Measurements from ENCODE around the gene TM9SF1.

TM9SF1 gene

GRCh38 chr14:24197056-24197450 is 1.8 kb upstream of the TM9SF1 start:
- no peak for DNase-seq (ENCODE audit: low spot score)
- no peak for TF ChIP-seq CTCF (IDR thresholded peaks at IDR 0.05; ENCODE audit: extremely low read depth, missing control alignments)

GRCh38 chr14:24196071-24197055 is 1.1 kb upstream of the TM9SF1 start:
- TF ChIP-seq CTCF (IDR thresholded peaks at IDR 0.05; ENCODE audit: extremely low read depth, missing control alignments) = no peak
- peak; percentile 56 for DNase-seq (ENCODE audit: low spot score)

GRCh38 chr14:24194873-24195185 is 412 bp downstream of the TM9SF1 start:
- DNase-seq (ENCODE audit: low spot score) = no peak
- no peak for TF ChIP-seq CTCF (IDR thresholded peaks at IDR 0.05; ENCODE audit: extremely low read depth, missing control alignments)

GRCh38 chr14:24194186-24194872 is 912 bp downstream of the TM9SF1 start:
- DNase-seq (ENCODE audit: low spot score) = no peak
- TF ChIP-seq CTCF (IDR thresholded peaks at IDR 0.05; ENCODE audit: extremely low read depth, missing control alignments) = no peak

GRCh38 chr14:24192933-24193332 is 2.3 kb downstream of the TM9SF1 start:
- no peak for DNase-seq (ENCODE audit: low spot score)

GRCh38 chr14:24190416-24190815 is 4.8 kb downstream of the TM9SF1 start:
- no peak for DNase-seq (ENCODE audit: low spot score)
- no peak for TF ChIP-seq CTCF (IDR thresholded peaks at IDR 0.05; ENCODE audit: extremely low read depth, missing control alignments)

More at GRCh38 chr14:24192933-24193332, 2.3 kb downstream of the TM9SF1 start:
- no peak for TF ChIP-seq CTCF (IDR thresholded peaks at IDR 0.05; ENCODE audit: extremely low read depth, missing control alignments)

- TF ChIP-seq CTCF (IDR thresholded peaks at IDR 0.05; ENCODE audit: extremely low read depth, missing control alignments) = no peak
- no peak for DNase-seq (ENCODE audit: low spot score)
Measured at GRCh38 chr14:24189460-24189859, 5.8 kb downstream of the TM9SF1 start.

Measured in GM20000 (cell line).